Stimulated activated CD4-positive, alpha-beta T cell treated with anti-CD3 and anti-CD28 coated beads, Interleukin-2, amount 100 ng/mL, for 48 hours (primary cell): ENCODE measurements around the gene AP3S2.
"Not testable (repeated sequence)": the region's sequence is repeated elsewhere in the genome, so short reads cannot be mapped to it uniquely, and the experiment has no call there.

Source experiments
- DNase-seq, 2 donors: peaks; one replicate each; pipeline ENCODE4 v3.0.0-alpha.2; 2020

Gene AP3S2

DNA sequence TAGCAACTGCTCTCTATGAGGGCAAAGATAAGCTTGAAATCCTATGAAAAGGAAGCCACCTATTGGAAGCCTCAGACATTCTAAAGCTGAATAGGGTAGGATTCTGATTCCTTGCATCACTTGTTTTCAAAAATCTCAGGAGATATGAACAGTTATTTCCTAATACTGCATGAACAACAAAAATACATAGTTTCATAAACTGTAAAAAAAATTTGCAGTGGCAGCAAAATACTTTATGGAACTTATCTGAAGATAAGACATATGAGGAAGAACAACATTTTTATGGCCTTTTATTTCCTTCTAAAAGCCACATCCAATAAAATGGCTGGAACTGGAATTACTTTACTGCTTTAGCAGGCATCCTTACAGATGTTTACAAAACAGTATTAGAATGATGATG is 29.9 kb downstream of the AP3S2 start:
- DNase-seq: no peak

GRCh38 chr15:89860891-89861290 is 32.9 kb downstream of the AP3S2 start:
- no peak for DNase-seq

DNA sequence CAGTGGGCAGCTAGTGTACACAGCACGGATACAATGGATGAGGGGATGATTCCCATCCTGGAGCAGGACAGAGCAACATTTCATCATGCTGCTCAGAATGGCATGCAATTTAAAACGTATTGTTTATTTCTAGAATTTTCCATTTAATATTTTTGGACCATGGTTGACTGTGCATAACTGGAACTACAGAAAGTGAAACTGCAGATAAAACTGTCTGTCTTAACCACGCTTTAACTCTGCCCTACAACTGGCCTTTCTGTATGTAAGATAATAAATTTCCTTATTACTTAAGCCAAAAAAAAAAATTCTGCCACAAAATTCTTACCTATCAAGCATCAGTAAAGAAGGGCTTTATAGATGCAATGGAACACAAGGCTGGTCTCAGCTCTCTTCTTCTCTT is 33.4 kb downstream of the AP3S2 start:
- no peak for DNase-seq

GRCh38 chr15:89858661-89859458 is 34.9 kb downstream of the AP3S2 start:
- no peak for DNase-seq

- no peak for DNase-seq
Measured at GRCh38 chr15:89857673-89858072, 36.1 kb downstream of the AP3S2 start.

GRCh38 chr15:89855948-89856347 is 37.8 kb downstream of the AP3S2 start:
- no peak for DNase-seq

DNA sequence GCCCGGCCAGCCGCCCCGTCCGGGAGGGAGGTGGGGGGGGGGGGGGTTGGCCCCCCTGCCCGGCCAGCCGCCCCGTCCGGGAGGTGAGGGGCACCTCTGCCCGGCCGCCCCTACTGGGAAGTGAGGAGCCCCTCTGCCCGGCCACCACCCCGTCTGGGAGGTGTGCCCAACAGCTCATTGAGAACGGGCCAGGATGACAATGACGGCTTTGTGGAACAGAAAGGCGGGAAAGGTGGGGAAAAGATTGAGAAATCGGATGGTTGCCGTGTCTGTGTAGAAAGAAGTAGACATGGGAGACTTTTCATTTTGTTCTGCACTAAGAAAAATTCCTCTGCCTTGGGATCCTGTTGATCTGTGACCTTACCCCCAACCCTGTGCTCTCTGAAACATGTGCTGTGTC is 38.9 kb downstream of the AP3S2 start:
- DNase-seq: not testable (repeated sequence)

DNA sequence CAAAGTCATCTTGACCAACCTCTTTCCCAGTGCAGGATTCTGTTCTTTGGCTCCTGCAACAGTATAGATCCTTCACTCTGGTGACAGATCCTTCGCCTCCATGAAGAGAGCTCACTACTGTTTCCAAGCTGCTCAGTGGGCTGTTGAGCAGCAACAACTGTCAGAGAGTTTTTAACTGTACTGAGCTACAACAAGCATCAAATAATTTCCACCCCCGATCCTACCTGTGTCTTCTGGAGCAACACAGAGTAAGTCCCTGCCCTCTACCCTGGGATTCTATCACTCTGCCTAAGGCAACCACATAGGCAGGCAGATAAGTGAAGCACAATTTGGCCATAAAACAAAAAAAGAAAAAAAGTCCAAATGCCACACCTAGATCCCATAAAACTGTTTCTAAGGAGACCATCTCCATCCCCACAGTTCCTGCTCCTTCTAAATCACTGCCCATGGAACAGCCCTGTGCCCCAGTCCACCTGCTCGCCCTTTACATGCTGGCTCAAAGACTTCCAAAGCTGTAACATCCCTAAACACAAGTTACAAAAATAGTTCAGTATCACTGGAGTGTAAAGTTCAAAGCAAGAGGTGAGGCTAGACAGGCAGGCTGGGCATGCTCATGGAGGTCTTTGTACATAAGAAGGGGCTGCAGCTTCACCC is 41.3 kb downstream of the AP3S2 start:
- DNase-seq: no peak

DNA sequence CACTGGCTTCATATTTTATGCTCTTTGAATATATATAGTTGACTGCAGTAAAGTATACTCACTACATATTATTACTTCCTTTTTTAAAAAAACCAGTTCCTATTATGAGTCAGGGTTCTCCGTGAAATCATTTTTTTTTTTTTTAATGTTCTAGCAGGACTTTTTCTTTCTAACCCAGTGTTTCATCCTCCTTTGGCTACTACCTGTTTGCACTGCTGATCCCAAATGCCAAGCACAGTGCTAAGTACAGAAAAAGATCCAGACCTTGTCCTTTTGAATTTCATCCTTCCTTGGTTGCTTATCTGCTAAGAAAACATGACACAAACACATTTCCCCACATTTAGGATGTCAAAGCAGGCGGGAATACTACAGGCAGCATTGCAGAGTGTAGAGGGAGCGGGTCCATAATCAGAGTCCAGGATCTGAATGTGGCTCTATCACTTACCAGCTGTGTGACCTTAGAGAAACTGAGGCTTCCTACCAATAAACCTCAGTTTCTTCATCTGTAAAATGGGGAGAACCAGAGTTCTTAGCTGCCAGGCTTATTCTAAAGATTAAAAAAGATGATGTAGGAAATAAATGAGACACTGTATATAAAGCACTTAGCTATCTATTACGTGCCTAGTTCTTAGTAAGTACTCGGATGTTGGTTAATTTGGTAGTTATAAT is 42.0 kb downstream of the AP3S2 start:
- no peak for DNase-seq

GRCh38 chr15:89848970-89849292 is 44.9 kb downstream of the AP3S2 start:
- DNase-seq: no peak

GRCh38 chr15:89847101-89847500 is 46.7 kb downstream of the AP3S2 start:
- DNase-seq: no peak

- no peak for DNase-seq
Measured at GRCh38 chr15:89845305-89845893, 48.4 kb downstream of the AP3S2 start.

DNA sequence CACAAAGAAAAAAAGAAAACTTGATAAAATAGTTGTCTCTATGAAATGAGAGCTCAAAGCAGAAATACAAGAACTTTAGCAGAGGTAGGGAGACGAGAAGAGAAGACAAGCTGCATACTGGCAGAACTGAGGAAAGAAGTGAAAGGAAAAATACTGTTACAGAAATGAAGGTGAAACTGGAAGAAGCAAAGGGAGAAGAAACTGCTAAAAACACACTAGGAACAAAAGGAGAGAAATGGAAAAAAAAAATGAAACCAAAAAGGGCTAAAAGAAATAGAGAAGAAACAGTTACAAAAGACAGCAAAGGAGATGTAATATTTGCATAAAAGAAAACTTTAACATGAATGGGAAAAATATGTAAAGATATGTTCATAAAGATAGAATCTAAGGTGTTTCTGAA is 51.8 kb downstream of the AP3S2 start:
- no peak for DNase-seq

GRCh38 chr15:89841306-89841705 is 52.5 kb downstream of the AP3S2 start:
- DNase-seq: no peak

- no peak for DNase-seq
Measured at GRCh38 chr15:89839167-89839810, 54.5 kb downstream of the AP3S2 start.

- DNase-seq: no peak
Measured at GRCh38 chr15:89837830-89838178, 56.0 kb downstream of the AP3S2 start.

DNA sequence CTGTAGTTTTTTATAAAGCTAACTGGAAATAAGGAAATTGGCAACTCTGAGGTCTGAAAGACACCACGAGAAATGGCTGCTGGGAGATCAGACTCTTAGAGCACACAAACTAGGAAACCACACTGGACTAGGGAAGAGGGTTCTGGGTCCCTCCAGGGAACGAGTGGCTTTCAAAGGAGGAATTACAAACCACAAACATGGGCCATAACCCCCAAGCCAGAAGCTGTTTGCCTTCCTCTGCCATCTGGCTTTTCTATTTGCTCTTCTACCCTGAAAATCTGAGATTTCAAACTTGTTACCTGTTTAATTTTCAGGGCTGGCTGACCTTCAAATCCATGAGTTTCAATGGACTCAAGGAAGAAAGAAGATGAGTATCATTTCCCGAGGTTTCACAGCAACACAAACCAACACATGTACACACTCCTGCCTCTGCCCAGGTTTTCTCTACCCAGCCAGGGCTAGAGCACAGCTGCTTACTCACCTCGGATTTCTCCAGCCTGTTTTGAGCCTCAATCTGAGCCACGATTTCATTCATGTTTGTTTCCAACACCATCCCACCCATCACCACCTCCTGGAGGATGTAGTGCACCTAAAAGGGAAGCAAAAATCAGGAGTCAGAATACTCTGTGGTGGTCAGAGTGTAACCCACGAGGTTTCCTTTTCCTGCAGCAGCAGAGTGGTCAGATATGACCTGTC is 56.5 kb downstream of the AP3S2 start:
- no peak for DNase-seq

DNA sequence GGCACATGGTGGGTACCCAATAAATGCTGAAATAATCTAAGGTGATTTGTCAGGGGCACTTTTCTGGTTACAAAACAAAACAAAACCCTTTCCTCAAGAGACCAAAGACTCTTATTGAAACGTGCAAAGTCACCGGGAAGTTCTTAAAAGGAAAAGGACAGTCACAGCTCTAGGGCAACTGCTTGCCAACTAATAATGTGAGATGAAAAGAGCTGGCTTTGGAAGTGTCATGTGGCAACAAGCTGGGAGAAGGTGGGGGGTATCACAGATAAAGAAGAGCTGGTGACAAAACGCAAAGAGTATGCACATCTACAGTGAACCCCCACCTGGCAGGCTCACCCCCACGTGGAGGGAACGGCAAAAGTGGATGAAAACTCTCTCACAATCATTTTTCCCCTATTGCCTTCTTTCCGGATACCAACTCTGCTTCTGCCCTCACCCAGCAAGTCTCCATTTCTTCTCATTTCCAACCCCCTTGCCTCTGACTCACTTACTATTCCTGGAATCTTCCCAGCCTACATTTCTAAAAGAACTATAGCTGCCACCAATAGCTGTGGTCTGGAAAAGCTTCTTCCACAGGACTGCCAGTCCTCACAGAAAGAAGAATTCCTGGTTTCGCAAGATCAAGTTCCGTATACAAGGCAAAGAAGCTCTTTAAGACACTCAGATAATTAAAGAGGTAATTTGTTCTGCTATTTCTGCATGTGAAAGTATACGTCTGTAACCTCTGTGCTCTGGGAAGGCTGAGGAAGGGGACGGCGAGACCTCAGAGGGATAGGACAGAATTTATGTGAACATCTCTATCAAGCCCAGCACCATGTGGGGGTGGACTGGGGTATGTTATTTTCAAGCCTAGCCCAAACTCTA is 57.3 kb downstream of the AP3S2 start:
- no peak for DNase-seq

GRCh38 chr15:89835176-89835564 is 58.6 kb downstream of the AP3S2 start:
- DNase-seq: no peak

DNA sequence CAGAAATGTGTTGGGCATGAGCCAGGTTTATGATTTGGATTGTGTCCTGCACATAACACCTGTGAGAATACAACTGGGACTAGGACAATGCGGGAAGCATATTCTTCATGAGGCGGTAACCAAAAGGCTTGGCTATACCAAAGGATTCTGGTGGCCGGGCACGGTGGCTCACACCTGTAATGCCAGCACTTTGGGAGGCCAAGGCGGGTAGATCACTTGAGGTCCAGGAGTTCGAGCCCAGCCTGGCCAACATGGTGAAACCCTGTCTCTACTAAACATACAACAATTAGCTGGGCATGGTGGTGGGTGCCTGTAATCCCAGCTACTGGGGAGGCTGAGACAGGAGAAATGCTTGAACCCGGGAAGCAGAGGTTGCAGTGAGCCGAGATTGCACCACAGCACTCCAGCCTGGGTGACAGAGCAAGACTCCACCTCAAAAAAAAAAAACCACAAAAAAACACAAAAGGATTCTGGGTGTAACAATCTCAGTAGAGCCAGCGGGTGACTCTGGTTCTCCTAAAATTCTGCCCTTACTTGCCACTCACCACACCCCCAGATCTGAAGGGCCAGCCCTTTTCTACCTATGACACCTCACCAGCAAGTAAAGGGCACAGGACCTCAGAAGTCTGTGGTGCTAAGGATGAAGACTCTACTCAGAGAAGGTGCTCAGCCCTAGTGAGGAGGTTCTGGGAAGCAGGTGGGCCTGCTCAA is 59.2 kb downstream of the AP3S2 start:
- DNase-seq: not testable (repeated sequence)

DNA sequence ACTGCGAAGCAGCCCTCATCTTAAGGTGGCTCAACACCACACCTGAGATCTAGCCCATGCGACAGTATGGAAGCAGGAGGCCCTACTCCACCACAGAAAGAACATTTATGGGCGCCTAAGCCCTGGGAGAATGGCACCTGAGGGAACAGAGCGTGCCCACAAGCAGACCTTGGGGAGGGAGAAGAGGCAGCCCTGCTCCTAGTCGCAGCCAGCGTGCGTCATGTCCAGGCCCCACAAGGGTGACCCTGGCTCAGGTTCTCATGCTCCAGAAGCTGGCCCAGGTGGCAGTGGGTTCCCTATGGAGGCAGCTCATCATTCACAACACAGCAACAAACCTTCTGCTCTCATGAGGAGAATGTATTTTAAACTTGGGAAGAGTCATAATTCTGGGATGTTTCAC is 59.8 kb downstream of the AP3S2 start:
- DNase-seq: no peak
